ENCODE measurements around the gene GSTO2. TPM values are rescaled to one million over a fixed set of nuclear protein-coding genes. Genes with fewer than 3 reads are reported as not detected.

GSTO2 gene
- total and polyA plus RNA-seq, 2 experiments from 2014 or later: 30.7 to 49.8 TPM

DNA sequence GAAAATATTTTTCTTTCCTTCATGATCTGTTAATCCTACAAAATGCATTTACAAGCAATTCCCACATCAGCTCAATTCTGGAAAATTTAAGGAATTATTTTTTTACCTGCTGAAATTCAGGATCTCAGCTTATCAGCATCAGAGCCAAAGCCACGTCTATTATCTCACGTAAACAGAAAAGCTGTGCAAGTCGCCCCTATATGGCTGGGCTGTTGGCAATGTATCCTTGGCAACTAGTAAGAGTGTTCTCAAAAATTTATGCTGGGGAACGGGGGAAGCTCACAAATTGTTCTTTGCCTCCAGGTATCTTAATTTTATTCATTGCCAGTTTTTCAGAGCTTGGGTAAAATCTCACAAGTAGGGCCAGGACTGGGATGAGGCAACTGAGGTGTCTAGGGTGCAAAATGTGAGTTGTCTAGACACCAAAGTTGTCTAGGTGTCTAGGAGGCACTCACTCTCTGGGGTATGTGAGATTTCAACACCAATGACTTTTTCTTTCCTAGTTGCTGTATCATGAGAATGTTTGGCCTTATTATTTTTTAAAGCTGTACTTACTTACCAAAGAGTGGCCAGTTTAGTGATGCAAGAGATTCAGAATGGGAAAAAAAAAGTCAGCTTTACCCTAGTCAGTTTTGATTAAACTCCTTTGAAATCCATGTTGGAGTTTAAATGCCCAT is 5.1 kb downstream of the GSTO2 start (continued):
- no peak for TF ChIP-seq REST (IDR thresholded peaks at IDR 0.05; ENCODE audit: unreplicated experiment)

GRCh38 chr10:104274762-104275721 is 6.1 kb downstream of the GSTO2 start:
- H3K4me3 Mint-ChIP-seq: peak overlapping the region; percentile 88
- Histone ChIP-seq H3K4me3 (peak overlapping the region; percentile 82), H3K4me1 (ENCODE audit: insufficient read depth) (peaks cover 17% of the 10 kb centered on the region), H4K20me1 (replicated peaks; ENCODE audit: insufficient read depth) (no peaks in the 10 kb centered on the region), H3K27me3 (ENCODE audit: insufficient read depth) (0 out of 2 replicates have a peak, but pooled peaks cover 8% of the 10 kb centered on the region), H2AFZ (peak overlapping the region; percentile 93), H3K36me3 (ENCODE audit: insufficient read depth) (no peaks in the 10 kb centered on the region), H3K79me2 (replicated peaks; ENCODE audit: insufficient read depth) (peaks cover 16% of the 10 kb centered on the region), H3K9me2 (ENCODE audit: insufficient read depth) (no peaks in the 10 kb centered on the region), H3F3A (replicated peaks; ENCODE audit: low read depth) (no peaks in the 10 kb centered on the region), H3K27ac (ENCODE audit: low read depth) (no peak overlapping the region), H3K4me2 (peak overlapping the region; percentile 90)
- ATAC-seq: peak; percentile 96
- H3K4me1 Mint-ChIP-seq: peaks cover 17% of the 10 kb centered on the region; the same call in 2 of the 3 replicates
- DNase-seq (ENCODE audit: low spot score): peak; percentile 84
- peaks cover 12% of the 10 kb centered on the region for H3K27me3 Mint-ChIP-seq (ENCODE audit: insufficient read depth, low read depth, poor library complexity)
- H3K27ac Mint-ChIP-seq: peak overlapping the region; percentile 79; the same call in 1 of the 2 replicates
- TF ChIP-seq, protein P1, sequence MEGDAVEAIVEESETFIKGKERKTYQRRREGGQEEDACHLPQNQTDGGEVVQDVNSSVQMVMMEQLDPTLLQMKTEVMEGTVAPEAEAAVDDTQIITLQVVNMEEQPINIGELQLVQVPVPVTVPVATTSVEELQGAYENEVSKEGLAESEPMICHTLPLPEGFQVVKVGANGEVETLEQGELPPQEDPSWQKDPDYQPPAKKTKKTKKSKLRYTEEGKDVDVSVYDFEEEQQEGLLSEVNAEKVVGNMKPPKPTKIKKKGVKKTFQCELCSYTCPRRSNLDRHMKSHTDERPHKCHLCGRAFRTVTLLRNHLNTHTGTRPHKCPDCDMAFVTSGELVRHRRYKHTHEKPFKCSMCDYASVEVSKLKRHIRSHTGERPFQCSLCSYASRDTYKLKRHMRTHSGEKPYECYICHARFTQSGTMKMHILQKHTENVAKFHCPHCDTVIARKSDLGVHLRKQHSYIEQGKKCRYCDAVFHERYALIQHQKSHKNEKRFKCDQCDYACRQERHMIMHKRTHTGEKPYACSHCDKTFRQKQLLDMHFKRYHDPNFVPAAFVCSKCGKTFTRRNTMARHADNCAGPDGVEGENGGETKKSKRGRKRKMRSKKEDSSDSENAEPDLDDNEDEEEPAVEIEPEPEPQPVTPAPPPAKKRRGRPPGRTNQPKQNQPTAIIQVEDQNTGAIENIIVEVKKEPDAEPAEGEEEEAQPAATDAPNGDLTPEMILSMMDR (conservative IDR thresholded peaks at IDR 0.05; ENCODE audit: low read depth in 2 of 2): peak; percentile 80 to 87
- TF ChIP-seq POLR2AphosphoS5 (IDR thresholded peaks at IDR 0.05; ENCODE audit: low read depth) (peak; percentile 55; the same call in 1 of the 2 replicates), ZNF114 (CRISPR knock-in tag; IDR thresholded peaks at IDR 0.05) (no peak), CREB1 (CRISPR knock-in tag; IDR thresholded peaks at IDR 0.05; ENCODE audit: low read depth) (no peak)
- TF ChIP-seq, protein P2, sequence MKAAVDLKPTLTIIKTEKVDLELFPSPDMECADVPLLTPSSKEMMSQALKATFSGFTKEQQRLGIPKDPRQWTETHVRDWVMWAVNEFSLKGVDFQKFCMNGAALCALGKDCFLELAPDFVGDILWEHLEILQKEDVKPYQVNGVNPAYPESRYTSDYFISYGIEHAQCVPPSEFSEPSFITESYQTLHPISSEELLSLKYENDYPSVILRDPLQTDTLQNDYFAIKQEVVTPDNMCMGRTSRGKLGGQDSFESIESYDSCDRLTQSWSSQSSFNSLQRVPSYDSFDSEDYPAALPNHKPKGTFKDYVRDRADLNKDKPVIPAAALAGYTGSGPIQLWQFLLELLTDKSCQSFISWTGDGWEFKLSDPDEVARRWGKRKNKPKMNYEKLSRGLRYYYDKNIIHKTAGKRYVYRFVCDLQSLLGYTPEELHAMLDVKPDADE (IDR thresholded peaks at IDR 0.05): no peak
- TF ChIP-seq, protein P3, sequence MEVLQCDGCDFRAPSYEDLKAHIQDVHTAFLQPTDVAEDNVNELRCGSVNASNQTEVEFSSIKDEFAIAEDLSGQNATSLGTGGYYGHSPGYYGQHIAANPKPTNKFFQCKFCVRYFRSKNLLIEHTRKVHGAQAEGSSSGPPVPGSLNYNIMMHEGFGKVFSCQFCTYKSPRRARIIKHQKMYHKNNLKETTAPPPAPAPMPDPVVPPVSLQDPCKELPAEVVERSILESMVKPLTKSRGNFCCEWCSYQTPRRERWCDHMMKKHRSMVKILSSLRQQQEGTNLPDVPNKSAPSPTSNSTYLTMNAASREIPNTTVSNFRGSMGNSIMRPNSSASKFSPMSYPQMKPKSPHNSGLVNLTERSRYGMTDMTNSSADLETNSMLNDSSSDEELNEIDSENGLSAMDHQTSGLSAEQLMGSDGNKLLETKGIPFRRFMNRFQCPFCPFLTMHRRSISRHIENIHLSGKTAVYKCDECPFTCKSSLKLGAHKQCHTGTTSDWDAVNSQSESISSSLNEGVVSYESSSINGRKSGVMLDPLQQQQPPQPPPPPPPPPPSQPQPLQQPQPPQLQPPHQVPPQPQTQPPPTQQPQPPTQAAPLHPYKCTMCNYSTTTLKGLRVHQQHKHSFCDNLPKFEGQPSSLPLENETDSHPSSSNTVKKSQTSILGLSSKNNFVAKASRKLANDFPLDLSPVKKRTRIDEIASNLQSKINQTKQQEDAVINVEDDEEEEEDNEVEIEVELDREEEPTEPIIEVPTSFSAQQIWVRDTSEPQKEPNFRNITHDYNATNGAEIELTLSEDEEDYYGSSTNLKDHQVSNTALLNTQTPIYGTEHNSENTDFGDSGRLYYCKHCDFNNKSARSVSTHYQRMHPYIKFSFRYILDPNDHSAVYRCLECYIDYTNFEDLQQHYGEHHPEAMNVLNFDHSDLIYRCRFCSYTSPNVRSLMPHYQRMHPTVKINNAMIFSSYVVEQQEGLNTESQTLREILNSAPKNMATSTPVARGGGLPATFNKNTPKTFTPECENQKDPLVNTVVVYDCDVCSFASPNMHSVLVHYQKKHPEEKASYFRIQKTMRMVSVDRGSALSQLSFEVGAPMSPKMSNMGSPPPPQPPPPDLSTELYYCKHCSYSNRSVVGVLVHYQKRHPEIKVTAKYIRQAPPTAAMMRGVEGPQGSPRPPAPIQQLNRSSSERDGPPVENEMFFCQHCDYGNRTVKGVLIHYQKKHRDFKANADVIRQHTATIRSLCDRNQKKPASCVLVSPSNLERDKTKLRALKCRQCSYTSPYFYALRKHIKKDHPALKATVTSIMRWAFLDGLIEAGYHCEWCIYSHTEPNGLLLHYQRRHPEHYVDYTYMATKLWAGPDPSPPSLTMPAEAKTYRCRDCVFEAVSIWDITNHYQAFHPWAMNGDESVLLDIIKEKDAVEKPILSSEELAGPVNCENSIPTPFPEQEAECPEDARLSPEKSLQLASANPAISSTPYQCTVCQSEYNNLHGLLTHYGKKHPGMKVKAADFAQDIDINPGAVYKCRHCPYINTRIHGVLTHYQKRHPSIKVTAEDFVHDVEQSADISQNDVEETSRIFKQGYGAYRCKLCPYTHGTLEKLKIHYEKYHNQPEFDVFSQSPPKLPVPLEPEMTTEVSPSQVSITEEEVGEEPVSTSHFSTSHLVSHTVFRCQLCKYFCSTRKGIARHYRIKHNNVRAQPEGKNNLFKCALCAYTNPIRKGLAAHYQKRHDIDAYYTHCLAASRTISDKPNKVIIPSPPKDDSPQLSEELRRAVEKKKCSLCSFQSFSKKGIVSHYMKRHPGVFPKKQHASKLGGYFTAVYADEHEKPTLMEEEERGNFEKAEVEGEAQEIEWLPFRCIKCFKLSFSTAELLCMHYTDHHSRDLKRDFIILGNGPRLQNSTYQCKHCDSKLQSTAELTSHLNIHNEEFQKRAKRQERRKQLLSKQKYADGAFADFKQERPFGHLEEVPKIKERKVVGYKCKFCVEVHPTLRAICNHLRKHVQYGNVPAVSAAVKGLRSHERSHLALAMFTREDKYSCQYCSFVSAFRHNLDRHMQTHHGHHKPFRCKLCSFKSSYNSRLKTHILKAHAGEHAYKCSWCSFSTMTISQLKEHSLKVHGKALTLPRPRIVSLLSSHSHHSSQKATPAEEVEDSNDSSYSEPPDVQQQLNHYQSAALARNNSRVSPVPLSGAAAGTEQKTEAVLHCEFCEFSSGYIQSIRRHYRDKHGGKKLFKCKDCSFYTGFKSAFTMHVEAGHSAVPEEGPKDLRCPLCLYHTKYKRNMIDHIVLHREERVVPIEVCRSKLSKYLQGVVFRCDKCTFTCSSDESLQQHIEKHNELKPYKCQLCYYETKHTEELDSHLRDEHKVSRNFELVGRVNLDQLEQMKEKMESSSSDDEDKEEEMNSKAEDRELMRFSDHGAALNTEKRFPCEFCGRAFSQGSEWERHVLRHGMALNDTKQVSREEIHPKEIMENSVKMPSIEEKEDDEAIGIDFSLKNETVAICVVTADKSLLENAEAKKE (CRISPR knock-in tag; IDR thresholded peaks at IDR 0.05): 0 out of 2 replicates have a peak, but pooled peaks have one; percentile 11
- no peaks in the 10 kb centered on the region for H3K9me3 Mint-ChIP-seq
- H3K36me3 Mint-ChIP-seq (ENCODE audit: low read depth): peaks cover 12% of the 10 kb centered on the region; the same call in 1 of the 3 replicates
